ENCODE measurements around the gene CYP19A1. TPM values are rescaled to one million over a fixed set of nuclear protein-coding genes. Genes with fewer than 3 reads are reported as not detected.

Gene CYP19A1
- total and polyA plus RNA-seq, 9 of the 15 experiments (the other 6 are each of a cell fraction or from before 2014, with no cell fraction given): 0.16 to 0.63 (median 0.47) TPM; not detected in 3

GRCh38 chr15:51288143-51289065 is 50.0 kb downstream of the CYP19A1 start:
- Histone ChIP-seq H3K4me2 (ENCODE audit: insufficient read depth, low read length) (no peak overlapping the region), H2AFZ (ENCODE audit: low read depth, low read length) (no peak overlapping the region), H3K27ac (ENCODE audit: extremely low read depth, low read depth, low read length) (no peak overlapping the region), H3K79me2 (ENCODE audit: control insufficient read depth, insufficient read depth, low read length) (no peaks in the 10 kb centered on the region), H3K4me1 (replicated peaks in 1 of 2; ENCODE audit: control insufficient read depth in 2 of 2, insufficient read depth in 2 of 2, low read length in 2 of 2) (no peaks in the 10 kb centered on the region), H3K36me3 (ENCODE audit: control insufficient read depth, insufficient read depth, low read length) (no peaks in the 10 kb centered on the region), H3K9ac (ENCODE audit: insufficient read depth in 1 of 2, low read depth in 2 of 2, low read length in 2 of 2) (no peak overlapping the region), H3K9me3 (replicated peaks; ENCODE audit: control insufficient read depth, insufficient read depth, low read depth, low read length) (no peaks in the 10 kb centered on the region), H3K4me3 (no peak overlapping the region), H3K27me3 (ENCODE audit: control insufficient read depth in 2 of 2, insufficient read depth in 2 of 2, low read length in 2 of 2) (peaks cover 6 to 50% of the 10 kb centered on the region in 2 experiments; a peak in 4 of 5 replicates), H3K9me1 (ENCODE audit: control insufficient read depth, insufficient read depth, low read length) (no peaks in the 10 kb centered on the region), H4K20me1 (replicated peaks; ENCODE audit: control insufficient read depth, insufficient read depth, low read length) (no peaks in the 10 kb centered on the region)
- CTCF ChIA-PET (ENCODE audit: low intra/inter-chr PET ratio): interaction anchor here (1.4 kb wide), 1 partner anchor 95 kb away, joined by 7 read pairs; no protein-coding TSS in a partner anchor
- POLR2A ChIA-PET: no interaction called here
- no peak for FAIRE-seq
- intact Hi-C loops (cut with micrococcal nuclease): loop anchor here (10.0 kb wide), 1 partner anchor 124 kb away; no protein-coding TSS in a partner anchor
- 0% methylated on average over 12 of the region's 13 CpGs for WGBS (ENCODE audit: insufficient coverage, low coverage, missing lambda C conversion rate)
- no peak for DNase-seq (ENCODE audit: extremely low read depth in 1 of 4, low spot score in 3 of 4)
- ATAC-seq: no peak
- BruUV-seq (replicated peaks): no TSS peak
- in situ Hi-C loops (cut with MboI): loop anchor here (5.0 kb wide), 1 partner anchor 89 kb away; no protein-coding TSS in a partner anchor
- TF ChIP-seq, protein P1, sequence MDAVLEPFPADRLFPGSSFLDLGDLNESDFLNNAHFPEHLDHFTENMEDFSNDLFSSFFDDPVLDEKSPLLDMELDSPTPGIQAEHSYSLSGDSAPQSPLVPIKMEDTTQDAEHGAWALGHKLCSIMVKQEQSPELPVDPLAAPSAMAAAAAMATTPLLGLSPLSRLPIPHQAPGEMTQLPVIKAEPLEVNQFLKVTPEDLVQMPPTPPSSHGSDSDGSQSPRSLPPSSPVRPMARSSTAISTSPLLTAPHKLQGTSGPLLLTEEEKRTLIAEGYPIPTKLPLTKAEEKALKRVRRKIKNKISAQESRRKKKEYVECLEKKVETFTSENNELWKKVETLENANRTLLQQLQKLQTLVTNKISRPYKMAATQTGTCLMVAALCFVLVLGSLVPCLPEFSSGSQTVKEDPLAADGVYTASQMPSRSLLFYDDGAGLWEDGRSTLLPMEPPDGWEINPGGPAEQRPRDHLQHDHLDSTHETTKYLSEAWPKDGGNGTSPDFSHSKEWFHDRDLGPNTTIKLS (IDR thresholded peaks at IDR 0.05; ENCODE audit: borderline replicate concordance, low read depth): no peak
- TF ChIP-seq, protein P2, sequence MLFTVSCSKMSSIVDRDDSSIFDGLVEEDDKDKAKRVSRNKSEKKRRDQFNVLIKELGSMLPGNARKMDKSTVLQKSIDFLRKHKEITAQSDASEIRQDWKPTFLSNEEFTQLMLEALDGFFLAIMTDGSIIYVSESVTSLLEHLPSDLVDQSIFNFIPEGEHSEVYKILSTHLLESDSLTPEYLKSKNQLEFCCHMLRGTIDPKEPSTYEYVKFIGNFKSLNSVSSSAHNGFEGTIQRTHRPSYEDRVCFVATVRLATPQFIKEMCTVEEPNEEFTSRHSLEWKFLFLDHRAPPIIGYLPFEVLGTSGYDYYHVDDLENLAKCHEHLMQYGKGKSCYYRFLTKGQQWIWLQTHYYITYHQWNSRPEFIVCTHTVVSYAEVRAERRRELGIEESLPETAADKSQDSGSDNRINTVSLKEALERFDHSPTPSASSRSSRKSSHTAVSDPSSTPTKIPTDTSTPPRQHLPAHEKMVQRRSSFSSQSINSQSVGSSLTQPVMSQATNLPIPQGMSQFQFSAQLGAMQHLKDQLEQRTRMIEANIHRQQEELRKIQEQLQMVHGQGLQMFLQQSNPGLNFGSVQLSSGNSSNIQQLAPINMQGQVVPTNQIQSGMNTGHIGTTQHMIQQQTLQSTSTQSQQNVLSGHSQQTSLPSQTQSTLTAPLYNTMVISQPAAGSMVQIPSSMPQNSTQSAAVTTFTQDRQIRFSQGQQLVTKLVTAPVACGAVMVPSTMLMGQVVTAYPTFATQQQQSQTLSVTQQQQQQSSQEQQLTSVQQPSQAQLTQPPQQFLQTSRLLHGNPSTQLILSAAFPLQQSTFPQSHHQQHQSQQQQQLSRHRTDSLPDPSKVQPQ (CRISPR knock-in tag; IDR thresholded peaks at IDR 0.05; ENCODE audit: borderline replicate concordance): no peak
- TF ChIP-seq ZNF347 (CRISPR knock-in tag; IDR thresholded peaks at IDR 0.05; ENCODE audit: low read depth) (no peak), ZNF134 (CRISPR knock-in tag; conservative IDR thresholded peaks at IDR 0.05) (no peak), BRD9 (IDR thresholded peaks at IDR 0.05; ENCODE audit: low read depth, partially characterized antibody) (no peak), MTA2 (IDR thresholded peaks at IDR 0.05; ENCODE audit: low read depth) (no peak), ZNF764 (CRISPR knock-in tag; IDR thresholded peaks at IDR 0.05; ENCODE audit: low read depth) (no peak), RBBP5 (IDR thresholded peaks at IDR 0.05; ENCODE audit: borderline replicate concordance, insufficient read depth, low read length, poor library complexity, severe bottlenecking) (no peak), PATZ1 (CRISPR knock-in tag; IDR thresholded peaks at IDR 0.05; ENCODE audit: borderline replicate concordance) (no peak), HDAC3 (IDR thresholded peaks at IDR 0.05; ENCODE audit: borderline replicate concordance, partially characterized antibody) (no peak), MED1 (CRISPR knock-in tag; IDR thresholded peaks at IDR 0.05; ENCODE audit: borderline replicate concordance) (no peak), RUNX1 (IDR thresholded peaks at IDR 0.05; ENCODE audit: low read depth) (no peak), ZC3H8 (IDR thresholded peaks at IDR 0.05) (no peak), ETS2 (tag; IDR thresholded peaks at IDR 0.05; ENCODE audit: borderline replicate concordance, poor library complexity, severe bottlenecking) (no peak)

Data from K562 (cell line).